Measurements from ENCODE around the gene YOD1. TPM values are rescaled to one million over a fixed set of nuclear protein-coding genes. Genes with fewer than 3 reads are reported as not detected.

The YOD1 gene
- total and polyA plus RNA-seq, 2 donors = 10.5 to 11.5 TPM

DNA sequence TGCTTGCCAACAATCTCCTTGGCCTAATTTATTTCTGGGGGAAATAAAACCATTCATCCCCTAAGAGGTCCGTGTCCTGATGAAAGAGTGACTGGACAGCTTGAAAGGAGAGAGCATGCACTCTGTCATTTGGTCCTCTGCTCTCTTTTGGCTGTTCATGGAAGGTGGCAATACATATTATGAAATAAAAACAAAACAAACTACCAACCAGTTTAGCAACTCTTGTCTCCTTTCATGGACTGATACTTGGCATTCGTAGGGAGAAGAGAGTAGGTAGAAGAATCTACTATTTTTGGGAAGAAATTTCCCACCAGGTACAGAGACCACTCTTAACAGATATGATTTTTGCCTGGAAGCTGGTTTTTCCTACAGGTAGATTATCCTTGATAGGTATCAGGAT, 17.7 kb downstream of the YOD1 start:
- Histone ChIP-seq H3K4me1 (ENCODE audit: control insufficient read depth in 2 of 2, insufficient read depth in 2 of 2, low read length in 2 of 2) (no peaks in the 10 kb centered on the region), H3K36me3 (ENCODE audit: control insufficient read depth in 2 of 2, insufficient read depth in 2 of 2, low read length in 1 of 2) (no peaks in the 10 kb centered on the region), H3K9me3 (ENCODE audit: control insufficient read depth in 2 of 2, insufficient read depth in 1 of 2, low read length in 1 of 2) (no peaks in the 10 kb centered on the region), H3K27ac (ENCODE audit: low read depth in 1 of 2, low read length in 1 of 2) (no peak overlapping the region), H3K4me3 (ENCODE audit: low read length in 2 of 2) (no peak overlapping the region), H3K27me3 (ENCODE audit: control insufficient read depth in 2 of 2, insufficient read depth in 1 of 2, low read length in 1 of 2) (no peaks in the 10 kb centered on the region)
- WGBS = 95% methylated on average over 2 of the region's 2 CpGs
- DNase-seq (ENCODE audit: low read depth in 6 of 9, low spot score in 9 of 9) = no peak

DNA sequence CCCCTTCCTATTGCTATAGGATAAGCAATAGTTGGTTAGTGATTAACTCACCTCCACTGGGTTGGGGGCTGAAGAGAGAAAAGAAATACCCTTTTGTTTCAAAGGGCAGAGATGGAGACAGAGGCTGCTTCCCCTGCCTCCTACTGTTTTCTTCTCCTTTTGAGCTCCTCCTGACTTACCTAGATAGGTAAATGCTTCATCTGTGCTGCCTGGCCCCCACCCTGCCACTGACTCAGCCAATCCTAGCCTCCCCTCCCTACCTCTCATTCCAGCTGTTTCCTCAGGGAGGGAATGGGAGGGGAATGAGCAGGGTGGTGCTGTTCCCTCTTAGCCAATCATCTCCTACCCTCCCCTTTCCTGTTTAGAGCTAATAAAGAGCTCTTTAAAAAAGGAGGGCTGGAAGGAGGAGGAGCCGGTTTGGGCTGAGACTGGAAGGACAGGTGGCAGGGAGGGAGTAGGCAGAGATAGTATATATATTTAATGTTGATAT, 18.4 kb downstream of the YOD1 start, which contains the start of gene C1orf116:
TSS of gene C1orf116 (minus strand) at position 229 of the 490 bp plus-strand sequence. CDS start 5,158 bp downstream, outside the sequence.
- Histone ChIP-seq H3K4me1 (ENCODE audit: control insufficient read depth in 2 of 2, insufficient read depth in 2 of 2, low read length in 2 of 2) (no peaks in the 10 kb centered on the region), H3K27ac (ENCODE audit: low read depth in 1 of 2, low read length in 1 of 2) (no peak within 1 kb of the TSS), H3K27me3 (ENCODE audit: control insufficient read depth in 2 of 2, insufficient read depth in 1 of 2, low read length in 1 of 2) (no peaks in the 10 kb centered on the region), H3K36me3 (ENCODE audit: control insufficient read depth in 2 of 2, insufficient read depth in 2 of 2, low read length in 1 of 2) (no peaks in the 10 kb centered on the region), H3K4me3 (ENCODE audit: low read length in 2 of 2) (no peak within 1 kb of the TSS), H3K9me3 (ENCODE audit: control insufficient read depth in 2 of 2, insufficient read depth in 1 of 2, low read length in 1 of 2) (no peaks in the 10 kb centered on the region)
- no peak for DNase-seq (ENCODE audit: low read depth in 6 of 9, low spot score in 9 of 9)
- 20% methylated on average over 1 of the region's 1 CpG for WGBS

DNA sequence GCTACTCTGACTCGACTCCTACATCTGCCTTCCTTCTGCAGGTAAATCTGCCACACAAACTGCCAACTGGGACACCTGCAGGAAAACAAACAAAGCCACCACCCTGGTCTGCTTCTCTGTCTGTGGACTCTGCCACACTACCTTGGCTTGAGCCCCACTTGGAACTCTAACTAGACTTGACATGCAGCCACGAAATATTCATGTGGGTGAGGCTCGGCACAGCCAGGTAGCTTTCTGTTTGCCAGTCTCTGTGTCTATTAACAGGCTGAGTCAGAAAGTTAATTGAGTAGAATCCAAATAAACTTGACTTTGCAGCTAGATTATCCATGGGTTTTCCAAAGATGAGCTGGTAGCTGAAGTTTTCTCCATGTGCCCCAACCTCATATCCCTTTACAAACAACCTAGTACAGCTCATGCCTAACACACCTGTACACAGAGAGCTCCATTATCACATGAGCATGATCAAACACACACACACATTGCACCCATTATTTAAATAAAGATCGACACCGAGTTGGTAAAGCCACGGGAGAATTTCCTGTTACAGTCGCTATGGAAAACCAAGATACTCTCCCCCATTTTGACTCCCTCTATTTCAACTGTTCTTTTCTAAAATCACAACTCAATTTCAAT, 19.3 kb downstream of the YOD1 start:
- H3K27me3 ChIP-seq (ENCODE audit: control insufficient read depth in 2 of 2, insufficient read depth in 1 of 2, low read length in 1 of 2) = no peaks in the 10 kb centered on the region
- no peaks in the 10 kb centered on the region for H3K9me3 ChIP-seq (ENCODE audit: control insufficient read depth in 2 of 2, insufficient read depth in 1 of 2, low read length in 1 of 2)
- H3K4me1 ChIP-seq (ENCODE audit: control insufficient read depth in 2 of 2, insufficient read depth in 2 of 2, low read length in 2 of 2) = no peaks in the 10 kb centered on the region
- H3K27ac ChIP-seq (ENCODE audit: low read depth in 1 of 2, low read length in 1 of 2) = no peak overlapping the region
- 90% methylated on average over 7 of the region's 7 CpGs for WGBS
- H3K4me3 ChIP-seq (ENCODE audit: low read length in 2 of 2) = no peak overlapping the region
- no peak for DNase-seq (ENCODE audit: low read depth in 6 of 9, low spot score in 9 of 9)
- no peaks in the 10 kb centered on the region for H3K36me3 ChIP-seq (ENCODE audit: control insufficient read depth in 2 of 2, insufficient read depth in 2 of 2, low read length in 1 of 2)

DNA sequence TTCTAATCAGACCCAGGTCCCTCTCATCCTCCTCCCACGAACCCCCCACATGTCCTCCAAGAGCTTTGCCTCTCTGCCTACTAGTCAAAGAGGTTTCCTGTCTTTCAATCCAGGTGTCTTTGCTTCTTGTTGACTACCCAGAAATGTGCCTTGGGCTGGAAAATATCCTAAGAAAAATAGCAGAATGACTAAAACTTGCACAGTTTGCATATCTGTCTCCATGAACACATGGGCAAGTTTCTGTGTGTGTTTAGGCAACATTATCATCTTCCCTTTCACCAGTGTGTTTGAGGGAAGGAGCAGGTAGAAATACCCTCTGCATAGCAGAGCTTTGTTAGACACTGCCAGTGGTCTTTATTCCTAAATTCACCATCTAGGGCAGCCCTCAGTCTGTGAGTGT, 20.0 kb downstream of the YOD1 start:
- no peak for DNase-seq (ENCODE audit: low read depth in 6 of 9, low spot score in 9 of 9)
- H3K27me3 ChIP-seq (ENCODE audit: control insufficient read depth in 2 of 2, insufficient read depth in 1 of 2, low read length in 1 of 2) = no peaks in the 10 kb centered on the region
- no peaks in the 10 kb centered on the region for H3K36me3 ChIP-seq (ENCODE audit: control insufficient read depth in 2 of 2, insufficient read depth in 2 of 2, low read length in 1 of 2)
- WGBS = 80% methylated on average over 1 of the region's 1 CpG
- H3K4me1 ChIP-seq (ENCODE audit: control insufficient read depth in 2 of 2, insufficient read depth in 2 of 2, low read length in 2 of 2) = no peaks in the 10 kb centered on the region
- H3K4me3 ChIP-seq (ENCODE audit: low read length in 2 of 2) = no peak overlapping the region
- H3K9me3 ChIP-seq (ENCODE audit: control insufficient read depth in 2 of 2, insufficient read depth in 1 of 2, low read length in 1 of 2) = no peaks in the 10 kb centered on the region
- H3K27ac ChIP-seq (ENCODE audit: low read depth in 1 of 2, low read length in 1 of 2) = no peak overlapping the region

DNA sequence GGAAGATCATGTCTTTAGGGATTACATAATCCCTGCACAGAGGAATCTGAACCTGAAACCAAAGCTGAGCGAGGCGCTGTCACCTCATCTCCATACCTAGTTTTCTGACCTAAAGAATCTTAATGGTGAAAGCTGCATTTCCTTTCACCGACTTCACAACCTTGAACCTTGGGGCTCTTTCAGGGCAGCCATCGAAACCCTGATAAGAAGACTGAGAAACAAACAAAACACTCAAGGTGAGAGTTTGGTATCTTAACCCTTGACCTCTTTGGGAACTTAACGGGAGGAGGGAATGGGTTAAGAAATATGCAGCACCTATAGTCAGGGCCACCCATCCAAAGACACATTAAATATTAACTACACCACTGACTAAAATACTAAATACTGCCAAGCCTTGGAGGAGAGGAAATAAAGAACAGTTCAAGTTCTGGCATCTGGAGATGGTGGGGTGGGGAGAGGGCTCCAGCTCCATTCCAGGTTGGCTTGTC, 20.4 kb downstream of the YOD1 start:
- 97% methylated on average over 5 of the region's 5 CpGs for WGBS
- Histone ChIP-seq H3K9me3 (ENCODE audit: control insufficient read depth in 2 of 2, insufficient read depth in 1 of 2, low read length in 1 of 2) (no peaks in the 10 kb centered on the region), H3K27me3 (ENCODE audit: control insufficient read depth in 2 of 2, insufficient read depth in 1 of 2, low read length in 1 of 2) (no peaks in the 10 kb centered on the region), H3K36me3 (ENCODE audit: control insufficient read depth in 2 of 2, insufficient read depth in 2 of 2, low read length in 1 of 2) (no peaks in the 10 kb centered on the region), H3K27ac (ENCODE audit: low read depth in 1 of 2, low read length in 1 of 2) (no peak overlapping the region), H3K4me1 (ENCODE audit: control insufficient read depth in 2 of 2, insufficient read depth in 2 of 2, low read length in 2 of 2) (no peaks in the 10 kb centered on the region), H3K4me3 (ENCODE audit: low read length in 2 of 2) (no peak overlapping the region)
- no peak for DNase-seq (ENCODE audit: low read depth in 6 of 9, low spot score in 9 of 9)

DNA sequence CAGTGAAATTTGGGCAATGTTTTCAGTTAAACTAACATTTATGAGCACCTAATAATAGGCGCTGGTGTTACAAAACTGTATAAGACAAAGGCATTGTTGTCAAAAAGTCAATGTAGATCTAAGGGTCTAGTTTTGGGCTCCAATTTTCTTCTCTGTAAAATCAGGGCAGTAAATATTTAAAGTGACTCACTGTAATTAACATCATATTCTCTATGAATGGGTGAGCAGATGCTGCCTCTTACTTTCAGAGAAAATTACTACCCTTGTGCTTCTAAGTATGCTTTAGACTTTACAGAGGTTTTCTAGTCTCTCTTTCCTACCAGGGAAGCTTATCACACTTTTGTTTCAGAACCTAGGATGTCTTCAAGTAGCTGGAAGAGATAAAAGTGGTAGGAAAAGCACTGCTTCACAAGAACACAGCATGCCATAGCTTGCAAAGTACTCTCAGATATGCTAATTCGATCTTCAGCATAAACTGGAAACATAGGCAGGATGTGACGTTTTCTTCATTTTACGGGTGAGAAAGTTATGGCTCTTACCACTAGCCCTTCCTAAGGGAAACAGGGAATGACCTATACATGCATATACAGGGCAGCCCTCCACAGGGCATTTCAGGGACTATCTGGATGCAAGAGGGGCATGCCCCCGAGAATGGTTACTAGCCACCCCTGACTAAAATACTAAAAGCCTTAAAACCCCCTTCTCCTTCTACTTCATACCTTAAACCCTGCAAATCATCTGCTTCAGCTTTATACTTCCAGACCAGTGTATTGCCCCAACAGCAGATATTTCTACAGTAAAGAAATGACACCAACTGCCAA, 21.1 kb downstream of the YOD1 start:
- WGBS = 93% methylated on average over 5 of the region's 5 CpGs
- Histone ChIP-seq H3K27me3 (ENCODE audit: control insufficient read depth in 2 of 2, insufficient read depth in 1 of 2, low read length in 1 of 2) (no peaks in the 10 kb centered on the region), H3K9me3 (ENCODE audit: control insufficient read depth in 2 of 2, insufficient read depth in 1 of 2, low read length in 1 of 2) (no peaks in the 10 kb centered on the region), H3K4me3 (ENCODE audit: low read length in 2 of 2) (no peak overlapping the region), H3K4me1 (ENCODE audit: control insufficient read depth in 2 of 2, insufficient read depth in 2 of 2, low read length in 2 of 2) (peaks cover 0 to 5% of the 10 kb centered on the region in 2 donors), H3K27ac (ENCODE audit: low read depth in 1 of 2, low read length in 1 of 2) (no peak overlapping the region), H3K36me3 (ENCODE audit: control insufficient read depth in 2 of 2, insufficient read depth in 2 of 2, low read length in 1 of 2) (no peaks in the 10 kb centered on the region)
- DNase-seq (ENCODE audit: low read depth in 6 of 9, low spot score in 9 of 9) = no peak

DNA sequence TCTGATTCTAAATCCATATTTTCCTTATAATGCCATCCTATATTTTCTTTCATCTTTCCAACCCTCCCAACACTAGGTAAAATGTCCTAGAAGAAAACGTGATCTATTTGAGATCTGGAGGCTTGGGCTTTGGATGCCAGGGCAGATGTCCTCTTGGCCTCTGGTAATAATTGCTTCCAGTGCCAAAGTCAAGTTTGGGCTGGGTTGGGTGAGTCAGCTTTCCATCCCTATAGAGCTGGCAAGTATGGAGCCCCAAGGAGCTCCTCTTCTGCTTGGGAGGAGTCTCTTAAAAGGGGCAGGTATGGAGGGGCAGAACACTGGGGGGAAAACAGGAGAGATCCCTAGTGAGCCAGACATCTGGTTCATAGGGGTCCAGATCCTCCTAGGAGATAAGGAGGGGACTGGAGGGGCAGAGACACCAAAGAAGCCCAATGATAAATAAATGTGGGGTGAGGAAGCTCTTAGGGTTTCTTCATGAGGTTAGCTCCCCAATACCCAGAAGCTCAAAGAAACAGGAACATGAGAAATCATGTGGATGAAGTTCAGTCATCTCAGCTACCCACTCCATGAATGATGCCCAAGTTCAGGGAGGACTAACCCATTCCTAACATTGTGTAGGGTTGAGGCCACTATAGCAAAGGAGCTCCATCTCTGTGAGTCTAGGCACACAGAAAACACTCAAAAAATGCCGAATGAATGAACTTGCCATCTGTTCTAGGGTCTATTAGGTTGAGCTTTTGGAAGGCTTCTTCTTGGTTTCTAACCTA, 21.9 kb downstream of the YOD1 start:
- Histone ChIP-seq H3K9me3 (ENCODE audit: control insufficient read depth in 2 of 2, insufficient read depth in 1 of 2, low read length in 1 of 2) (no peaks in the 10 kb centered on the region), H3K27ac (ENCODE audit: low read depth in 1 of 2, low read length in 1 of 2) (no peak overlapping the region)

DNA sequence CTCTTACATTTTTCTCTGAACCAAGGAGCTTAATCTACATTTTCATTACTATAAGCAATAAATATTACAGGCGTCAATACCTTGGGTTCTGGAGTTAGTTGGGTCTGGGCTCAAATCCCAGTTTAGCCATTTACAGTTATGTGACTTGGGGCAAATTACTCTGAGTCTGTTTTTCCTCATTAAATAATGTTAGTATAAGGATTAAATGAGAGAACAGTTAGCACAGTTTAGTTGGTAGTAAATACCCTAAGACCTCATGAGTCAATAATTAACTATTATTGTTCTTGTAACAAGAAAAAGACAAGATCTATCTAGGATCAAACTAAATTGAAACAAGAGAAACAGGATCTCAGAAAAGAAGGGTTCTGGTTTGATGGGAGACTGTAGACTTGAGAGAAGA, 23.1 kb downstream of the YOD1 start:
- no peak overlapping the region for H3K27ac ChIP-seq (ENCODE audit: low read depth in 1 of 2, low read length in 1 of 2)
- H3K4me1 ChIP-seq (ENCODE audit: control insufficient read depth in 2 of 2, insufficient read depth in 2 of 2, low read length in 2 of 2) = peaks cover 0 to 12% of the 10 kb centered on the region in 2 donors
- 97% methylated on average over 1 of the region's 1 CpG for WGBS
- H3K4me3 ChIP-seq (ENCODE audit: low read length in 2 of 2) = no peak overlapping the region
- H3K9me3 ChIP-seq (ENCODE audit: control insufficient read depth in 2 of 2, insufficient read depth in 1 of 2, low read length in 1 of 2) = no peaks in the 10 kb centered on the region
- no peak for DNase-seq (ENCODE audit: low read depth in 6 of 9, low spot score in 9 of 9)
- no peaks in the 10 kb centered on the region for H3K27me3 ChIP-seq (ENCODE audit: control insufficient read depth in 2 of 2, insufficient read depth in 1 of 2, low read length in 1 of 2)
- no peaks in the 10 kb centered on the region for H3K36me3 ChIP-seq (ENCODE audit: control insufficient read depth in 2 of 2, insufficient read depth in 2 of 2, low read length in 1 of 2)

More for the DNA sequence above, 21.9 kb downstream of the YOD1 start:
- Histone ChIP-seq H3K36me3 (ENCODE audit: control insufficient read depth in 2 of 2, insufficient read depth in 2 of 2, low read length in 1 of 2) (no peaks in the 10 kb centered on the region), H3K4me3 (ENCODE audit: low read length in 2 of 2) (no peak overlapping the region), H3K27me3 (ENCODE audit: control insufficient read depth in 2 of 2, insufficient read depth in 1 of 2, low read length in 1 of 2) (no peaks in the 10 kb centered on the region), H3K4me1 (ENCODE audit: control insufficient read depth in 2 of 2, insufficient read depth in 2 of 2, low read length in 2 of 2) (peaks cover 0 to 12% of the 10 kb centered on the region in 2 donors)
- DNase-seq (ENCODE audit: low read depth in 6 of 9, low spot score in 9 of 9) = no peak
- 96% methylated on average over 2 of the region's 2 CpGs for WGBS

All from thymus (tissue), 11 donors.